HEK293 (cell line): ENCODE results near the gene BLTP3A.

ENCODE experiments used
- PBX3 ChIP-seq: sonication (generic); formaldehyde crosslinking; IDR thresholded peaks from 2 replicates; pipeline ENCODE4 v1.8.1; 2022; ENCODE audit warnings: mild to moderate bottlenecking, moderate library complexity, missing genetic modification reagents
- YY1 ChIP-seq: fragments of 450-650 bp; formaldehyde crosslinking; IDR thresholded peaks from 2 replicates; pipeline ENCODE4 v1.5.1; 2018; ENCODE audit warnings: missing biosample characterization, missing genetic modification characterization
- ZNF274 ChIP-seq, 2 experiments: fragments of 200-500 bp in 1 of 2; fragments of 450-650 bp in 1 of 2; sonication (Bioruptor generic) in 1 of 2; formaldehyde crosslinking in 1 of 2; IDR thresholded peaks; 2 replicates each; pipeline versions ENCODE4 v1.5.1 to v1.6.1; 2014 to 2016; ENCODE audit warnings: borderline replicate concordance in 1 of 2, inconsistent platforms in 1 of 2, low read length in 1 of 2, missing biosample characterization in 1 of 2, missing genetic modification characterization in 1 of 2
- ZNF571 ChIP-seq: fragments of 450-650 bp; formaldehyde crosslinking; IDR thresholded peaks from 2 replicates; pipeline ENCODE4 v1.5.0; 2017; ENCODE audit warnings: missing biosample characterization, missing genetic modification characterization
- ZNF777 ChIP-seq: fragments of 450-650 bp; formaldehyde crosslinking; IDR thresholded peaks from 2 replicates; pipeline ENCODE4 v1.5.1; 2017; ENCODE audit warnings: missing biosample characterization, missing genetic modification characterization, borderline replicate concordance
- TF ChIP-seq, protein P1 (sequence below): fragments of 450-650 bp; formaldehyde crosslinking; IDR thresholded peaks from 2 replicates; pipeline ENCODE4 v1.5.1; 2016; ENCODE audit warnings: missing biosample characterization, missing genetic modification characterization
- TF ChIP-seq, protein P2 (sequence below): fragments of 450-650 bp; formaldehyde crosslinking; IDR thresholded peaks from 2 replicates; pipeline ENCODE4 v1.5.1; 2016; ENCODE audit warnings: missing biosample characterization, missing genetic modification characterization, borderline replicate concordance

GRCh38 chr6:34832942-34833341 is 41.1 kb downstream of the BLTP3A start:
- TF ChIP-seq, protein P1, sequence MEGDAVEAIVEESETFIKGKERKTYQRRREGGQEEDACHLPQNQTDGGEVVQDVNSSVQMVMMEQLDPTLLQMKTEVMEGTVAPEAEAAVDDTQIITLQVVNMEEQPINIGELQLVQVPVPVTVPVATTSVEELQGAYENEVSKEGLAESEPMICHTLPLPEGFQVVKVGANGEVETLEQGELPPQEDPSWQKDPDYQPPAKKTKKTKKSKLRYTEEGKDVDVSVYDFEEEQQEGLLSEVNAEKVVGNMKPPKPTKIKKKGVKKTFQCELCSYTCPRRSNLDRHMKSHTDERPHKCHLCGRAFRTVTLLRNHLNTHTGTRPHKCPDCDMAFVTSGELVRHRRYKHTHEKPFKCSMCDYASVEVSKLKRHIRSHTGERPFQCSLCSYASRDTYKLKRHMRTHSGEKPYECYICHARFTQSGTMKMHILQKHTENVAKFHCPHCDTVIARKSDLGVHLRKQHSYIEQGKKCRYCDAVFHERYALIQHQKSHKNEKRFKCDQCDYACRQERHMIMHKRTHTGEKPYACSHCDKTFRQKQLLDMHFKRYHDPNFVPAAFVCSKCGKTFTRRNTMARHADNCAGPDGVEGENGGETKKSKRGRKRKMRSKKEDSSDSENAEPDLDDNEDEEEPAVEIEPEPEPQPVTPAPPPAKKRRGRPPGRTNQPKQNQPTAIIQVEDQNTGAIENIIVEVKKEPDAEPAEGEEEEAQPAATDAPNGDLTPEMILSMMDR = no peak
- TF ChIP-seq YY1 (tag by site-specific recombination) (no peak), ZNF777 (tag by site-specific recombination) (no peak), ZNF274 (IDR thresholded peaks at IDR 0.05; ENCODE audit: low read length) (no peak), ZNF274 (tag by site-specific recombination; IDR thresholded peaks at IDR 0.05; ENCODE audit: borderline replicate concordance) (no peak), PBX3 (CRISPR knock-in tag) (no peak), ZNF571 (tag by site-specific recombination) (no peak)
- TF ChIP-seq, protein P2, sequence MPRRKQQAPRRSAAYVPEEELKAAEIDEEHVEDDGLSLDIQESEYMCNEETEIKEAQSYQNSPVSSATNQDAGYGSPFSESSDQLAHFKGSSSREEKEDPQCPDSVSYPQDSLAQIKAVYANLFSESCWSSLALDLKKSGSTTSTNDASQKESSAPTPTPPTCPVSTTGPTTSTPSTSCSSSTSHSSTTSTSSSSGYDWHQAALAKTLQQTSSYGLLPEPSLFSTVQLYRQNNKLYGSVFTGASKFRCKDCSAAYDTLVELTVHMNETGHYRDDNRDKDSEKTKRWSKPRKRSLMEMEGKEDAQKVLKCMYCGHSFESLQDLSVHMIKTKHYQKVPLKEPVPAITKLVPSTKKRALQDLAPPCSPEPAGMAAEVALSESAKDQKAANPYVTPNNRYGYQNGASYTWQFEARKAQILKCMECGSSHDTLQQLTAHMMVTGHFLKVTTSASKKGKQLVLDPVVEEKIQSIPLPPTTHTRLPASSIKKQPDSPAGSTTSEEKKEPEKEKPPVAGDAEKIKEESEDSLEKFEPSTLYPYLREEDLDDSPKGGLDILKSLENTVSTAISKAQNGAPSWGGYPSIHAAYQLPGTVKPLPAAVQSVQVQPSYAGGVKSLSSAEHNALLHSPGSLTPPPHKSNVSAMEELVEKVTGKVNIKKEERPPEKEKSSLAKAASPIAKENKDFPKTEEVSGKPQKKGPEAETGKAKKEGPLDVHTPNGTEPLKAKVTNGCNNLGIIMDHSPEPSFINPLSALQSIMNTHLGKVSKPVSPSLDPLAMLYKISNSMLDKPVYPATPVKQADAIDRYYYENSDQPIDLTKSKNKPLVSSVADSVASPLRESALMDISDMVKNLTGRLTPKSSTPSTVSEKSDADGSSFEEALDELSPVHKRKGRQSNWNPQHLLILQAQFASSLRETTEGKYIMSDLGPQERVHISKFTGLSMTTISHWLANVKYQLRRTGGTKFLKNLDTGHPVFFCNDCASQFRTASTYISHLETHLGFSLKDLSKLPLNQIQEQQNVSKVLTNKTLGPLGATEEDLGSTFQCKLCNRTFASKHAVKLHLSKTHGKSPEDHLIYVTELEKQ (tag by site-specific recombination) = no peak
